ENCODE data around the gene IQSEC2. TPM values are rescaled to one million over a fixed set of nuclear protein-coding genes. Genes with fewer than 3 reads are reported as not detected.

The IQSEC2 gene
- total and polyA plus RNA-seq, 2 experiments from 2014 or later = 6.0 to 10.2 TPM

- Histone ChIP-seq H3K4me3 (no peak overlapping the region), H2AFZ (no peak overlapping the region), H3K27me3 (replicated peaks; ENCODE audit: insufficient read depth) (no peaks in the 10 kb centered on the region), H3K9me3 (ENCODE audit: low read depth) (no peaks in the 10 kb centered on the region), H3K4me1 (ENCODE audit: insufficient read depth) (peaks cover 26% of the 10 kb centered on the region), H3K9ac (no peak overlapping the region), H3K27ac (no peak overlapping the region), H3K36me3 (ENCODE audit: low read depth) (no peaks in the 10 kb centered on the region), H3K79me2 (ENCODE audit: insufficient read depth) (no peaks in the 10 kb centered on the region), H3K9me2 (ENCODE audit: insufficient read depth) (no peaks in the 10 kb centered on the region), H3F3A (ENCODE audit: insufficient read depth) (0 out of 2 replicates have a peak, but pooled peaks cover 9% of the 10 kb centered on the region), H4K20me1 (ENCODE audit: insufficient read depth) (no peaks in the 10 kb centered on the region), H3K4me2 (ENCODE audit: unreplicated experiment) (no peak overlapping the region)
- DNase-seq = no peak
- TF ChIP-seq EZH2phosphoT487 (IDR thresholded peaks at IDR 0.05; ENCODE audit: insufficient read depth, low read depth) (no peak), EZH2 (IDR thresholded peaks at IDR 0.05; ENCODE audit: insufficient read depth, poor library complexity, severe bottlenecking) (no peak)
- WGBS, 2 experiments (ENCODE audit: low coverage in 1 of 2, low lambda C conversion rate in 2 of 2, missing lambda C conversion rate in 2 of 2) = 67 to 78% methylated on average over 2 to 5 of the region's 7 CpGs
- in situ Hi-C loops (cut with MboI) = no loop called here
These were observed 20.5 kb downstream of the IQSEC2 start for GRCh38 chrX:53260836-53261235.

- Histone ChIP-seq H3K4me3 (no peak overlapping the region), H3K4me2 (ENCODE audit: unreplicated experiment) (no peak overlapping the region), H3K27me3 (replicated peaks; ENCODE audit: insufficient read depth) (no peaks in the 10 kb centered on the region), H3K36me3 (ENCODE audit: low read depth) (no peaks in the 10 kb centered on the region), H3K9me3 (ENCODE audit: low read depth) (no peaks in the 10 kb centered on the region), H3K27ac (no peak overlapping the region), H3K4me1 (ENCODE audit: insufficient read depth) (peaks cover 4% of the 10 kb centered on the region), H3K9me2 (ENCODE audit: insufficient read depth) (no peaks in the 10 kb centered on the region), H2AFZ (no peak overlapping the region), H3F3A (ENCODE audit: insufficient read depth) (no peaks in the 10 kb centered on the region), H4K20me1 (ENCODE audit: insufficient read depth) (no peaks in the 10 kb centered on the region), H3K9ac (no peak overlapping the region), H3K79me2 (ENCODE audit: insufficient read depth) (no peaks in the 10 kb centered on the region)
- 93 to 99% methylated on average over 6 of the region's 6 CpGs for WGBS, 2 experiments (ENCODE audit: low coverage in 1 of 2, low lambda C conversion rate in 2 of 2, missing lambda C conversion rate in 2 of 2)
- in situ Hi-C loops (cut with MboI) = no loop called here
- no peak for DNase-seq
- TF ChIP-seq EZH2phosphoT487 (IDR thresholded peaks at IDR 0.05; ENCODE audit: insufficient read depth, low read depth) (no peak), EZH2 (IDR thresholded peaks at IDR 0.05; ENCODE audit: insufficient read depth, poor library complexity, severe bottlenecking) (no peak)
These were observed 23.5 kb downstream of the IQSEC2 start for GRCh38 chrX:53257670-53258423.

GRCh38 chrX:53257166-53257565 is 24.2 kb downstream of the IQSEC2 start:
- WGBS, 2 experiments (ENCODE audit: low coverage in 1 of 2, low lambda C conversion rate in 2 of 2, missing lambda C conversion rate in 2 of 2) = 87% methylated on average over 6 of the region's 13 CpGs; no CpG with 5 or more reads in 1 of the 2 experiments
- no peak overlapping the region for H3K4me3 ChIP-seq
- H3F3A ChIP-seq (ENCODE audit: insufficient read depth) = no peaks in the 10 kb centered on the region
- no peak for TF ChIP-seq EZH2phosphoT487 (IDR thresholded peaks at IDR 0.05; ENCODE audit: insufficient read depth, low read depth)
- TF ChIP-seq EZH2 (IDR thresholded peaks at IDR 0.05; ENCODE audit: insufficient read depth, poor library complexity, severe bottlenecking) = no peak
- H3K9me2 ChIP-seq (ENCODE audit: insufficient read depth) = no peaks in the 10 kb centered on the region
- no peaks in the 10 kb centered on the region for H3K36me3 ChIP-seq (ENCODE audit: low read depth)
- no peak overlapping the region for H2AFZ ChIP-seq
- H3K9ac ChIP-seq = no peak overlapping the region
- no peaks in the 10 kb centered on the region for H3K27me3 ChIP-seq (replicated peaks; ENCODE audit: insufficient read depth)
- H3K27ac ChIP-seq = no peak overlapping the region
- no peaks in the 10 kb centered on the region for H3K9me3 ChIP-seq (ENCODE audit: low read depth)
- H4K20me1 ChIP-seq (ENCODE audit: insufficient read depth) = no peaks in the 10 kb centered on the region
- H3K4me1 ChIP-seq (ENCODE audit: insufficient read depth) = no peaks in the 10 kb centered on the region
- no peaks in the 10 kb centered on the region for H3K79me2 ChIP-seq (ENCODE audit: insufficient read depth)
- in situ Hi-C loops (cut with MboI) = no loop called here
- DNase-seq = no peak
- H3K4me2 ChIP-seq (ENCODE audit: unreplicated experiment) = no peak overlapping the region

GRCh38 chrX:53256446-53257041 is 24.8 kb downstream of the IQSEC2 start:
- Histone ChIP-seq H3K4me1 (ENCODE audit: insufficient read depth) (no peaks in the 10 kb centered on the region), H3K27ac (no peak overlapping the region), H3K9me3 (ENCODE audit: low read depth) (no peaks in the 10 kb centered on the region), H3K9ac (no peak overlapping the region), H2AFZ (no peak overlapping the region), H3K36me3 (ENCODE audit: low read depth) (no peaks in the 10 kb centered on the region), H3K27me3 (replicated peaks; ENCODE audit: insufficient read depth) (no peaks in the 10 kb centered on the region), H3K9me2 (ENCODE audit: insufficient read depth) (no peaks in the 10 kb centered on the region), H3K4me3 (no peak overlapping the region), H3K4me2 (ENCODE audit: unreplicated experiment) (no peak overlapping the region), H3K79me2 (ENCODE audit: insufficient read depth) (no peaks in the 10 kb centered on the region), H4K20me1 (ENCODE audit: insufficient read depth) (no peaks in the 10 kb centered on the region), H3F3A (ENCODE audit: insufficient read depth) (no peaks in the 10 kb centered on the region)
- DNase-seq = no peak
- WGBS, 2 experiments (ENCODE audit: low coverage in 1 of 2, low lambda C conversion rate in 2 of 2, missing lambda C conversion rate in 2 of 2) = 72 to 75% methylated on average over 9 to 13 of the region's 17 CpGs
- no peak for TF ChIP-seq EZH2phosphoT487 (IDR thresholded peaks at IDR 0.05; ENCODE audit: insufficient read depth, low read depth)
- no peak for TF ChIP-seq EZH2 (IDR thresholded peaks at IDR 0.05; ENCODE audit: insufficient read depth, poor library complexity, severe bottlenecking)
- in situ Hi-C loops (cut with MboI) = no loop called here
